HG02938 (cell line): ENCODE data around the gene MR1.

Experiments used
- ATAC-seq: cut with Tn5 transposase; IDR thresholded peaks from one replicate; pipeline ENCODE4 v1.9.1; 2021; ENCODE audit warnings: mild to moderate bottlenecking, moderate library complexity; ENCODE audit not compliant: unreplicated experiment

MR1 gene

DNA sequence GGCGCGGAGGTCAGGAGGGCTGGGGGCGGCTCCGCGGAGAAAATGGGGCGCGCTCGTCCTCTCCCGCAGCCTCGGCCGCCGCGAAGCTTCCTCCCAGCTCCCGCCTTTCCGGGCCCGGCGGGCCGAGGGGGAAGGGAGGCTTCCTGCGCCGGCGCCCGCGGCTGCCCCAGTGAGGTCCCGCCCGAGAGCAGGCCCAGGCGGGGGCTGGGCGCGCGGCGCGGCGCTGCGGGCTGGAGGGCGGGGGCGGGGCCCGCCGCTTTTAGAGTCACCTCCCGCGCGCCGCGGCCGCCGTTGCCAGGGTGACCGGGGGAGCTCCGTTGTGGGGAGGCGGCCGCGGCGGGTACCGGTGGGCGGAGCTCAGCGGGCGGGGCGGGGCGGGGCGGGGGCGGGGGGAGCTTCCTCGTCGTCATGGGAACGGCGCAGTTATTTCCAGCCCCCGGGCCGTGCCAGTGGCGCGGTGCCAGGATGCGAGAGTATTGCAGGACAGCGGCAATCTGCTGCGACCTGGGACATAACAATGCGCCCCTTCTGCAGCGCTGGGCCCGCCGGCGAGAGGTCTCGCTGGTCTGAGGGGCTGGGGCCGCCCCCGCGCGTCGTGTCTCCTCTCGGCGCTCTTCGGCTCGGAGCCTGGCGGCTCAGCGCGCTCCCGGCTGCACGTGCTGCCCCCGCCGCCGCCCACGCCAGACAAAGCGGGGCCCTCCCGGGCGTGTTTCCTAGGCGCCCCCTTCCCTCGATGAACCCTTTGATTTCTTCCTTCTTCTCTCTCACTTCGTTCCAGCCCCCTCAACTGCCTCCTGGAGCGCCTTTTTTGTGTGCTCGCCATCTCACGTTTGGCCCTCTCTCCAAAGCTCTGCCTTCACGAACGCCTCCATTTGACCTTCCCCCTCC is 71.6 kb downstream of the MR1 start:
- peak; percentile 76 for ATAC-seq

DNA sequence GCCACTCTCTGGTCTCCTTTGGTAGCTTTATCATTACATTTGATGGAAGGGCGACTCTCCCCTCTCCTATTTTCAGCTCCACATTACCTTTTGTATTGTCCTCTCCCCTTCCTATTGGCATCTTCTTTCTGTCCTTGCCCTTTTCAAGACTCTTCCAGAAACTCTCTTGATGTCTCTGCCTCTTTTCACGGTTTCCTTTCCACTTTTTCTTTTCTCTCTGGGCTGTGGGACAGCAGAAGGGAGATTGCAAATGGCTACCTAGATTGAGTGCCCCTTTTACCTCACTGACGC is 72.2 kb downstream of the MR1 start:
- no peak for ATAC-seq

DNA sequence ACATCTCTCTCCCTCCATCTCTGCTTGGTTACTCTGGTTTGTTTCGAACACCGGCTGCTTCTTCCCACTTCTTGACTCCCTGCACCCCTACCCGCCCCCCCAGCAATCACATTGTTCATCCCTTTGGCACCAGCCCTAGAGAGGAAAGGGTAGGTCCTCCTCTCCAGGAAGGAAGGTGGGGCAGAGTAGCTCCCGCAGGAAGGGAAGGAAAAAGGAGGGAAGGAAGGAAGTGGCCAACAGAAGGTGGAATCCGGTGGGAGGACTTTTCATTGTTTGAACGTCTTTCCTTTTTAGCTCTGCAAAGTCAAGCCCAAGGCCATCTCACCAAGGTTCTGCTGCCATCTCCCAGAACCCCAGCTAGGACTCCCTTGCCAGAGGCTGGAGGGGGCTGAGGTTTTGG is 72.7 kb downstream of the MR1 start:
- ATAC-seq, result no peak

DNA sequence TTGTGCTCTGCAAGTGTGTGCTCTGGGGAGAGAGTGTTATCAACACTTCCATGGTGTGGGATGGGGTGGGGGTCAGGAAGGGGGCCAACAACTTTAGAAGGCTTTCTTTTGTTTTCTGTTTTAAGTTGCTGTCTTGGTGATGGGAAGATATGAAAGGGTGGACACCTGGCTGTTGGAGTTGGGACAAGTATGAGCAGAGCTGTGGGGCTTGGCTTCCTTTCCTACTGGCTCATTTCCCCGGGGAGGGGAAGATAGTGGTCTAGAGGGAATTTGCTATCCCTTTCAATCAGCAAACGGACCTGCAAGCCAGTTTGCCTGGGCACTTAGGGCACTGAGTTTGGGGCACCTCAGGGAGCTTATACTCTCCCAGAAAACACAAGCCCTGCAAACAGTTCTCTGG is 73.9 kb downstream of the MR1 start:
- ATAC-seq, result no peak

DNA sequence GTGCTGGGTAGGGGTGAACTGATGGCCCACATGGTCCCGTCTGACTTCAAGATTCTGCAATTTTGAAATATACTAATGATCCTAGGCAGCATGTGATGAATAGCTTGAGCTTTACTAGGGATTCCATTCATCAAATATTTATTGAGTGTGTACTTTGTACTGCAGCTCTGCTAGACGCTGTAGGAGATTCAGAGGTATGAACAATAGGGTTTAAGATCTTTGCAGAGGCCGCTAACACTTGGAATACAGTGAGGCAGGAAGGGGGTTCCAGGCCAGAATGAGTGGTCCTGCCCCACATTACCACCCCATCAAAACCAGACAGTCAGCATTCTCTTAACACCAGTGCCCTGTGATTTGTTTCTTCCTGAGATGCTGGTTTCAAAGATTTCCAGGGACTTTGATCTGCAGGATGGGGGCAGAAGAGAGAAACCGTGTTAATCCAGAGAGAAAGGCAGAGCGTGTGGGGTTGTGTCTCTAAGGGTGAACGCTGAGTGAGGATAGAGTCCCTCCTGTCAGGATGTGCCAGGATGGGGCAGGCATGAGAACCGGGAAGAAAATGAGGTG is 74.6 kb downstream of the MR1 start:
- no peak for ATAC-seq

DNA sequence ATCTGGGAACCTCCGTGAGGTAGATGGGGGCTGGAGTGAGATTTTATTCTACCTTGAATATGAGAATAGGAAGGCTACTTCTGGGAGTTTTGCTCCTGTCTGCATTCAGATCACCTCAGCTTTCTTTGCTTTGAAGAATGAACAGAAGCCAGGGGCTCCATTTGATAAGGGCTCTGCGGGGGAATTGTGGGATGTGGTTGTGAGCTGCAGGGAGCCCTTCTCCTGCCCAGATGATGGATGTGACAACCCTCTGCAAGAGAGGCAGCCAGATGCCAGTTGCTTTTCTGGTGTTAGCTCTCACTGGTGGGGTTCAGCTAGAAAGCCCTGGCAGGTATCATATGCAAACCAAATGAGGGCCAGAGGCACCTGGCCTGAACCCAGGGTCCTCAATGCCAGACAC is 76.2 kb downstream of the MR1 start:
- no peak for ATAC-seq
